HG03175 (cell line): ENCODE data around the gene VKORC1.
A peak's percentile ranks its signal among the peaks of the same experiment; 100 is the strongest.

Experiments used
- ATAC-seq: cut with Tn5 transposase; IDR thresholded peaks from one replicate; pipeline ENCODE4 v1.9.1; 2021; ENCODE audit warnings: mild to moderate bottlenecking, moderate library complexity; ENCODE audit not compliant: unreplicated experiment

VKORC1 gene

DNA sequence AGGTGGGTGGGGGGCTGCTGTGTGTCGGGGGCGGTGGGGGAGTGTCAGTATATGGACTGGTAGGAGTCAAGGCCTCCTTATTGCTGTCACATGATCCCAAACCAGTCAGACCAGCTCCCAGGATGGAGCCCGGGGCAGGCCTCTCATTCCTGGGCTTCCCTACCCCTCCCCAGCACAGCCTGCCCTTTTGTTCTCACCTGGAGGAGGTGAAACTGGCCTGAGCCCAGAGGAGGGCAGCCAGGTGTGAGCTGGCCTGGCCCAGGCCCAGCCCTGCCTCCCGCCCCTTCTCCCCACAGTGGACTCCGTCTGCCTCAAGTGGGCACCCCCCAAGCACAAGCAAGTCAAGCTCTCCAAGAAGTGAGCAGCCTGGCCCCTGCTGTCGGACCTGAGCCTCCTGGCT is 36.3 kb upstream of the VKORC1 start:
- ATAC-seq, result no peak

DNA sequence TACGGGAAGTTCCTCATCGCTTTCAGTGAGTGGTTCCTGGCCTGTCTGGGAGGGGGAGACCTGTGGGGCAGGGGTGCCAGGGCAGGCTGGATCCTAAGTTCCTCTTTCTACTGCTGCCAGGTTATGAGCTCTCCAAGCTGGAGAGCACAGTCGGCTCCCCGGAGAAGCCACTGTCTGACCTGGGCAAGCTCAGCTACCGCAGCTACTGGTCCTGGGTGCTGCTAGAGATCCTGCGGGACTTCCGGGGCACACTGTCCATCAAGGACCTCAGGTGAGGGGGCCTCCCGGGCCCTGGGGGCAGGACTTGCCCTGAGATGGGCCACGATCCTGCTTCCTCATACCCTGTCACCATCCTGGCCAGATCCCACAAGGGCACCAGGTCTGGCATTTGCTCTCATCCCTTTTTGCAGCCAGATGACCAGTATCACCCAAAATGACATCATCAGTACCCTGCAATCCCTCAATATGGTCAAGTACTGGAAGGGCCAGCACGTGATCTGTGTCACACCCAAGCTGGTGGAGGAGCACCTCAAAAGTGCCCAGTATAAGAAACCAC is 35.8 kb upstream of the VKORC1 start:
- ATAC-seq, result no peak

DNA sequence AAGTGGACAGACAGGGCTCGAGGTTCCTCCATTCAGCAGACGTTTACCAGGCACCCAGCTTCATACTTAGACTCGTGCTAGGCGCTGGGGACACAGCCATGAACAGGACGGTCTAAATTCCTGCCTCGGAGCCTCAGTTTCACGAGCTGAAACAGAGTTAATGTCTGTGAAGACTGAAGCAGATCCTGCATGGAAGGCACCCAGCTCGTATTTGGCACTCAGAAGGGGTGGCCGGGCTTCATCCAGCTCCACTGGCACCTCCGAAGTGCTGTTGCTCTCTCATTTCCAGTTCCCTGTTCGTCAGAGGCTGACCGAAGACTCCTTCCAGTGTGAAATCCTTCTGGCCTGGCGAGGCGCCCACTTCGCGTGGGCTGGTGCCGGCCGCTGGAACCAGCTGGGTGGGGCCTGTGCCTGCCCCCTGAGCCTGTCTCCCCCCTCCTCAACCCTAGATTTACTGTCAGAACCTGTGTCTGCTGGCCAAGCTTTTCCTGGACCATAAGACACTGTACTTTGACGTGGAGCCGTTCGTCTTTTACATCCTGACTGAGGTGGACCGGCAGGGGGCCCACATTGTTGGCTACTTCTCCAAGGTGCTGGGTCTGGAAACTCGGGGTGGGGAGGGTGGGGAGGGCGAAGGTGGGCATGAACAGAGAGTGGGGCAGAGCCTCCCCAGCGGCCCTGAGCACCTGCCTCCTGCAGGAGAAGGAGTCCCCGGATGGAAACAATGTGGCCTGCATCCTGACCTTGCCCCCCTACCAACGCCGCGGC is 35.2 kb upstream of the VKORC1 start:
- no peak for ATAC-seq

DNA sequence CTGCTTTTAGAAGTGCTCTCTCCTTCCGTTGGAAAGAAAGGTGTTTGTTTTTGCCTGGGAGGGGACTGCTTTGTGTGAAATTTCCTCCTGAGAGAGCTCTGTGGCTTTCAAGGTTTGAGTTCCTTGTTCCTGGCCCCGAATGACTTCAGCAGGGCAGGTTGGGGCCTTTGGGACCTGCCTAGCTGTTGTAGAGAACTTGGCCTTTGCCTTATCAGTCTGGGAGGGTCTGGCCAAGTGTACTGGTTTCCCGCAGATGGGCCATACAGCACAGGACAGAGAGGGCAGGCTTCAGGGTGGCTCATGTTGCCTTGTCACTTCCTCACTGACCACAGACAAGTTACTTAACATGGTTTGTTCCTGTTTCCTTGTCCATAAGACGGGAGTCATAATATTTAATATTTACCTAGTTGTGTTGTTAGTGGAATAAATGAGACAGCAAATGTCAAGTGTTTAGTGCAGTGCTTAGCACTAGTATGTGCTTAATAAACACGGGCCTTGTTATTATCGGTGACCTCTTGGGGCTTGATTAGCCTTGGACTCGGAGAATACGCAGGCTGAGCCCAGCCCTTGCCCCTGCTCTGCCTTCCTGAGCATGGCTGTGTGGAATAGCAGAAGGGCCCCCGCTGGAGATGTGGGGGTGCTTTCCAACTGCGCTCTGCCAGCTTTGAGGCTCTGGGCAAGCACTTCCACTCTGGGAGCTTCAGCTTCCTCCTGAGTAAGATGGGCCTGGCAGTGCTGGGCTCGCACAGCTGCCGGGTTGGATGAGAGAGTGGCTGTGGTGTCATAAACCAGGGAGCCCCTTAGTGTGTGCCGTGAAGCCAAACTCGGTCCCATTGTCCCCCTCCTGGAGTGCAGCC is 34.3 kb upstream of the VKORC1 start:
- no peak for ATAC-seq

DNA sequence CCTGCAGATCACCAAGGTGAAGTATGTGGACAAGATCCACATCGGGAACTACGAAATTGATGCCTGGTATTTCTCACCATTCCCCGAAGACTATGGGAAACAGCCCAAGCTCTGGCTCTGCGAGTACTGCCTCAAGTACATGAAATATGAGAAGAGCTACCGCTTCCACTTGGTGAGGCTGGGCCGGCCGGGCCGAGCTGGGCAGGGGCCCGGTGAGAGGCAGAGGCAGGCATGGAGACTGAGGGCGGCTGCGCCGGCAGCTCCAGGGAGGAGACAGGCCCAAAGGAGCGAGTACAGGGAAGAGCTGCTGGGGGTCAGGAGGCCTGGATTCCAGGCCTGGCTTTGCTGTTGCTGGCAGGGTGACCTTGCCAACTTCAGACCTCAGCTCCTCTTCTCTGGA is 32.6 kb upstream of the VKORC1 start:
- no peak for ATAC-seq

DNA sequence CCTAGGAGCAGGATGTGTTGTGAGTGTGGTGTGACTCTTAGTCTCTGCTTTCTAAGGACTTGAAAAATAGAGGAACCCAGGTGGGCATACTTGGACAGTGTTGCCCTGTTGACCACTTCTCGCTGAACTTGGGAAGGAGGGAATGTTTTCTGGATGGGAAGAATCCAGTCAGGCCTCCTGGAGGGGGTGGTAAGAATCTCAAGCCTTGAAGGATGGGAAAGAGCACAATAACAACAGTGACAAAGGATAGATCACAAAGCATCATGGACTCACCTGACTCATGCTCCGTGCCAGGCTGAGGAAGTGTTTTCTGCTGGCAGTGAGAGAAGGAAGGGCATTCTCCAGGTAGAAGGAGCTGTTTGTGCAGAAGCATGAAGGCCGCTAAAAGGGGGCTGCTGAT is 31.2 kb upstream of the VKORC1 start:
- no peak for ATAC-seq

DNA sequence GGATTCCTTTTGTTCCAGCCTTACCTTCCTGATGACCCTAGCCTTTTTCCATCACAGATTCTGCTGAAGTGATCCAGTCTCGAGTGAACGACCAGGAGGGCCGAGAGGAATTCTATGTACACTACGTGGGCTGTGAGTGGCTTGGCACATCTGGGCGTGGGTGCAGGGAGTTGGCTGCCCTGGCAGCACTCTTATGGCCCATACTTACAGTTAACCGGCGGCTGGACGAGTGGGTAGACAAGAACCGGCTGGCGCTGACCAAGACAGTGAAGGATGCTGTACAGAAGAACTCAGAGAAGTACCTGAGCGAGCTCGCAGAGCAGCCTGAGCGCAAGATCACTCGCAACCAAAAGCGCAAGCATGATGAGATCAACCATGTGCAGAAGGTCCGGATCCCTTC is 25.5 kb upstream of the VKORC1 start:
- ATAC-seq, result no peak

DNA sequence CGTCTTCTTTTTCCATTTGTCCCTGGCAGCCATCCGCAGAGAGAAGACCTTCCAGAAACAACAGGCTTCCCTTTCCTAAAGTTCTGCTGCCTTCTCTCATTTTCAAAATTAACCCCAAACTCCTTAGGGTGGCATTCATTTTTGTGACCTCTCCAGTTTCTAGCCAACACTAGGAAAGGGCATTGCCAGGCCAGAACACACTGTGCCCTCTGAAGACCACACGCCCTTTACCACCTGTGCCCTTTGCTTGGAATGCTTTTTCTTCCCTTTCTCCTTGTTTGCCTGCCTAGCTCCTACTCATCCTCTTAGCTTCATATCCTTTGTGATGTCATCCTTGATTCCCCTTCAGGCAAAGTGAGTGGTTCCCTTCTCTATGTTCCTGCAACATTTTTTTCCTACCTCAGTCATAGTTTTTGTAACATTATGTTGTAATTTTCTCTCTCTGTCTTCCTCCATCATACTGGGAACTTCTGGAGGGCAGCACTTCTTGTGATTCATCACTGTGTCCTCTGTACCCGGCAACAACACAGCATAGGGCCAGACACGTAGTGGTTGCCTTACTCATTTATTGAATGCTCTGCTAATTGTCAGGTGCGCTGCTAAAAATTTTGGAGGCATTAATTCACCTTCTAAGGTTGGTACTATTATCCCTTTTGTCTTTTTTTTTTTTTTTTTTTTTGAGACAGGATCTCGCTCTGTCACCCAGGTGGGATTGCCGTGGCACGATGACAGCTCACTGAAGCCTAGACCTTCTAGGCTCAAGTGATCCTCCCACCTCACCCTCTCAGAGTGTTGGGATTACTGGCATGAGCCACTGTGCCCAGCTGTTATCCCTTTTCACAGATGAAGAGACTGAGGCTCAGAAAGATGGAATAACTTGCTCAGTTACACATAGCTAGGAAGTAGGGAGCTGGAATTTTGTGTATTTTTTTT is 23.9 kb upstream of the VKORC1 start:
- ATAC-seq, result no peak

DNA sequence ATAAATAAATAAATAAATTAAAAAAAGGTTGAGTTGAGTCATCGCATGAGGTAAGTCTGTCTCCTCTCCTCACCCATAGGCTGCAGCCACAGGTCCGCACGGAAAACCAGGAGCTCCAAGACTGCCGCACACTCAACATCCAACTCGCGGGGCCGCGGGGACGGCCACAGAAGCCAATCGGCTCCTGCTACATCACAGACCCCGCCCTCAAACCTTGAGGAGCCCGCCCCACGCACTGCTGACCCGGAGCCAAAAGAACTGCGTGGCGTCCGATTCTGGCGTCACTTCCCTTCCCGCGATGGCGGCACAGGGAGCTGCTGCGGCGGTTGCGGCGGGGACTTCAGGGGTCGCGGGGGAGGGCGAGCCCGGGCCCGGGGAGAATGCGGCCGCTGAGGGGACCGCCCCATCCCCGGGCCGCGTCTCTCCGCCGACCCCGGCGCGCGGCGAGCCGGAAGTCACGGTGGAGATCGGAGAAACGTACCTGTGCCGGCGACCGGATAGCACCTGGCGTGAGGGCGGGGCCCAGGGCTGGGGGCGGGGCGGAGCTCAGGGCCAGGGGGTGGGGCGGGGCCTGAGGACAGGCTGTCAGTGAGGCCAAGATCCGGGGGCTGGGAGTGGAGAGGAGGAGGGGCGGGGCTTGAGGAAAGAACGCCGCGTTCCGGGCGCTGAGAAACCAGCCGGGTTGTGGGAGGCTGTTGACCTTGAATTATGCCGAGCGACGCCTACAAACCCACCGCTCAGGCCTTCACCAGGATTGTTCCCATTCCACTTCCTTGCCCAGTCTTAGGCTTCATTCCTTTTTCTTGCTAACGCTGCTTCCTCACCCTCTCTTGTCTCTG is 23.0 kb upstream of the VKORC1 start, which contains the start of gene KAT8:
Gene KAT8, plus strand, starts transcription at position 281 of the 839 bp plus-strand sequence. Its CDS starts 18 bp downstream, at position 299.
- peak; percentile 91 for ATAC-seq

DNA sequence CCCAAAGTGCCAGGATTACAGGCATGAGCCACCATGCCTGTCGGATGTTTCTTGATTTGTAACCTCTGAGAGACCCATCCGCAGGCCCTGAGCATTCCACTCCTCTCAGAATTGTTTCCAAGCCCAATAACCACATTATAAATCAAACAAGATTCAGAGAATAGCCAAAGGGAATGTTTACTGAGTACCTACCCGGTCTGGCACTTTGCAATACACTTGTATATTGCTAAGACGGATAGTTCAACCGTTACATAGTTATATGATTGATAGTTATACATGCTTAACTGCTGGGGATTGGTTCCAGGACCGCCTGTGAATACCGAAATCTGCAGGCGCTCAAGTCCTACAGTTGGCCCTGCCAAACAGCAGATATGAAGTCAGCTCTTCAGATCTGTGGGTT is 19.9 kb upstream of the VKORC1 start:
- ATAC-seq, result no peak

DNA sequence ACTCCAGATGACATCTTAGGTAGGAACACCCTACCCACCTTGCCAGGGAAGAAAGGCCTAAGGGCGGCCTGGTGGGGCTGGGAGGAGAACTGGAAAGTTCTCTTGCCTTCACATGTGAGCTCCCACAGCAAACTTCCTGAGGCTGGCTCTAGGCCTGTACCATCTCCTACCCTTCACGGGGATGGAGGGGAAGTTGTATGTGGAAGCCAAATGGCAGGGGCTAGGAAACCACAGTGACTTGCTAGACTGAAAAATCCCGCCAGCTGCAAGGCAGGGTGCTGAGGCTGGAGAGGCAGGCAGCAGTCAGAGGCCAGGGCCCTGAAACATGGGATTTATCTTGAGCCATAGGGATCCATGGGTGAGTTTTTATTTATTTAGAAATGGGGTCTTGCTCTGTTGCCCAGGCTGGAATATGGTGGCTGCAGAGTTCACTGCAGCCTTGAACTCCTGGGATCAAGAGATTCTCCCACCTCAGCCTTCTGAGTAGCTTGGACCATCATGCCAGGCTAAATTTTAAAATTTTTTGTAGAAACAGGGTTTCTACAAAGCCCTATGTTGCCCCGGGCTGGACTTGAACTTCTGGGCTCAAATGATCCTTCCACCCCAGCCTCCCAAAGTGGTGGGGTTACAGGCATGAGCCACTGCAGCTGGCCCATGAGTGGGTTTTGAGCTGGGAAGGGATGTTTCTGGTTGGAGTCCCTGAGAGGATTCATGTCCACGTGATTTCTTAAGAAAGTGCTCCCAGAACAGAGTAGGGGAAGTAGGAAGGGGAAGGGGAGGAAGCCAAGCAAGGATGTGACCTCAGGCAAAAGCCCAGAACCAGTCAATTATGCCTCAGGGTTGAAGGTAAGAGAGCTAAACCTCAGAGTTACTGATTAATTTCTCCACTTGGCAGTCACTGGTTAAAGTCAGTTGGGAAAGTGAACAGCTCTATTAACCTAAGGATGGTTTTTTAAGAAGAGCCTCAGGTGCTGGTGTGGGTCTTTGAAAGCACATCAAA is 18.8 kb upstream of the VKORC1 start:
- ATAC-seq, result no peak

DNA sequence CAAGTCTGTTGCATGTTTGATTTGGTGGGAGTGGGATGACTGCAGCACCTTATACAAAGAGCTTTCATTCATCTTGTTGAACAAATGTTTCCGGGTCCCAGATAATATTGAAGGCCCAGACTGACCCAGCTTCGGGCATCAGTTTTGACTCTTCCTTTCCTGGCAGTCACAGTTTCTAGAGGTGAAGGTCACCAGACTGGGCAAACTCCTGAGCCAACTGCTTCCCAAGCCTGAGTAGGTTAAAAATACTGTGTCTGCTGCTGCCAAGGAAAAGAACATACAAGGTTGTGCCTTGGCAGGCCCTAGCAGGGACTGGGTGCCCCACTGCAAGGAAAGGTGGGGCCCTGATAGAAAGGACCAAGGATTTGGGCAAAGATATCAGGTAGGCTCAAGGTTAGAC is 18.1 kb upstream of the VKORC1 start:
- ATAC-seq, result no peak

DNA sequence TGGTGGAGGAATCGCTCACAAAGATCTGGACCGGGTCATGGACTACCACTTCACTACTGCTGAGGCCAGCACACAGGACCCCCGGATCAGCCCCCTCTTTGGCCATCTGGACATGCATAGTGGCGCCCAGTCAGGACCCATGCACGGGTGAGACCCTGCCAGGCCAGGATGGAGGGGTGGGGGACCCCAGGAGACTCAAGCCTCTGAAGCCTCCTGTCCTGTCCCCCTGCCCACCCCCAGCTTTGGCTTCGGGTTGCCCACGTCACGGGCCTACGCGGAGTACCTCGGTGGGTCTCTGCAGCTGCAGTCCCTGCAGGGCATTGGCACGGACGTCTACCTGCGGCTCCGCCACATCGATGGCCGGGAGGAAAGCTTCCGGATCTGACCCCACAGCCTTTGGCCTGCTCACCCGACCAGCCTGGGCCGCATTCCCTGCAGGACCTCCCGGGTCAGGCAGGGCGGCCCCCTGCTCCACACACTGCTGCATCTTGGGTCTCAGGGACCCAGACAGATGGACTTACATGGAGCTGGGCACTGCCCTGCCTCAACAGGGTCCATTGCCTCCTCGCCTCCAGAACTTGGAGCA is 17.4 kb upstream of the VKORC1 start:
- no peak for ATAC-seq

DNA sequence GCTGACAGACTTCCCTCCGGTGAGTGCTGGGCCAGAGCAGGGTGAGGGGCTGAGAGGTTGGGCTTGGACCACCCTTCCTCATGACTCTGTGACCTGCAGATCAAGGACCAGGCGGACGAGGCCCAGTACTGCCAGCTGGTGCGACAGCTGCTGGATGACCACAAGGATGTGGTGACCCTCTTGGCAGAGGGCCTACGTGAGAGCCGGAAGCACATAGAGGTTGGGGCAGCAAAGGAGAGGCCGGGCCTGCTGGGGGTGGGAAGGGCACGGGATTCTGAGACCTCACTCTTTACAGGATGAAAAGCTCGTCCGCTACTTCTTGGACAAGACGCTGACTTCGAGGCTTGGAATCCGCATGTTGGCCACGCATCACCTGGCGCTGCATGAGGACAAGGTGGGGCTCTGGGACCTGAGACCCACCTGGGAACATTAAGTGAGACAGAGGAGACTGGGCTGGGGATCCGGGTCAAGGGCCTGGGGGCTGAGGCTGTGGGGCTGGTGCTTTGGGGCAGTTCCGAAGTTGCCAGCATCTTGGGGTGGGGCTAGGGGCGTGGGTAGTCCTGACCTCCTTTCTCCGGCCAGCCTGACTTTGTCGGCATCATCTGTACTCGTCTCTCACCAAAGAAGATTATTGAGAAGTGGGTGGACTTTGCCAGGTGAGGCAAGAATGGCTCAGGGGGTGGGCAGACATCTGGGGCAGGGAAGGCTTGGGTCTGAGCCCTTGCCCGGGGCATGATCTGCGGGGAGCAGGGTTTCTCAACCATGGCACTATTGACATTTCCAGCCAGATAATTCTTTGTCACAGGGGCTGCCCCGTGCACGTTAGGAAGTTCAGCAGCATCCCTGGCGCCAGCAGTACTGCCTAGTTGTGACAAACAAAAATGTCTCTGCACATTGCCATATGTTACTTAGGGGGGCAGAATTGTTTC is 15.8 kb upstream of the VKORC1 start:
- ATAC-seq, result no peak

DNA sequence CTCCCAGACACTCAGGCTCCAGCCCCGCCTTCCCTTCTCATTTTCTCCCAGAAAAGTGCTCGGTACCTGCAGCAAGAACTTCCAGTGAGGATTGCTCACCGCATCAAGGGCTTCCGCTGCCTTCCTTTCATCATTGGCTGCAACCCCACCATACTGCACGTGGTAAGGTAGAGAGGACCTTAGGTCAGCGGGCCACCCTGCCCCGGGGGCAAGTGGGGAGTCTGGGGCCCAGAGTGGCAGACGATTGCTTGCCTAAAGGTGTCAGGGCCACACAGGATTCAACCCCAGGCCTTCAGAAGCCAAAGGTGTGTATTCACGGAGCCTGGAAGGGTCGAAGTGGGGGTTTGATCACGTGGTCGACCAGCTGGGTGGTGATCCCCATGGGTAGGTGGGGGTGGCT is 15.0 kb upstream of the VKORC1 start:
- ATAC-seq, result no peak

DNA sequence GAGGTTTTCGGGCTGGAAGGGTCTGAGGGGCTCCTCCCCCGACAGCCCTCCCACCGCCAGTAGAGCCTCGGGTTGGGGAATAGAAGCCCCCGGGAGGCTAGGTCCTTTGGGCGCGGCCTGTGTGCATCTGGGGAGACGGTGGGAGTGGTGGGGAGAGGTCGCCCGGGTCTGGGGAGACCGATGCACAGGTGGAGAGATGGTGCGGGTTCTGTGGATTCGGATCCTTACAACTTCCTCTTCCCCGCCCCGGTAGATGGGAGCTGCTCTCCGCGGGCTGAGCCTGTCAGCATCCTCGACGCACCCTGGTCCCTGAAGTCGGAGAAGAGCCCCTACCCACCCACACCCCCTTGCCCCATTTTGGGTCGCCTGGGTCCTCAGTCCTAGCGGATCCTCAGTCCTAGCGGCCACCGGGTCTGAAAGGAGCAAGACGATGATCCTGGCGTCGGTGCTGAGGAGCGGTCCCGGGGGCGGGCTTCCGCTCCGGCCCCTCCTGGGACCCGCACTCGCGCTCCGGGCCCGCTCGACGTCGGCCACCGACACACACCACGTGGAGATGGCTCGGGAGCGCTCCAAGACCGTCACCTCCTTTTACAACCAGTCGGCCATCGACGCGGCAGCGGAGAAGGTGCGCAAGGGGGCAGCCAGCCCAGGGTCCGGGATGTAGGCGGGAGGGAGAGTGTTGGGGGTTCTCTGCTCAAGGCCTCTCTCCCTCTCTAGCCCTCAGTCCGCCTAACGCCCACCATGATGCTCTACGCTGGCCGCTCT is 14.4 kb upstream of the VKORC1 start:
- no peak for ATAC-seq
